IPS DF 19.7 (cell line): Measurements from ENCODE around the gene ZBTB22.
A peak's percentile ranks its signal among the peaks of the same experiment; 100 is the strongest.
"Not testable (repeated sequence)": the region's sequence is repeated elsewhere in the genome, so short reads cannot be mapped to it uniquely, and the experiment has no call there.

Experiments
- DNase-seq: peaks from one replicate; pipeline ENCODE4 v3.0.0-alpha.2; 2013; ENCODE audit warnings: low read depth, low spot score

ZBTB22 gene

GRCh38 chr6:33301877-33302276 is 15.7 kb downstream of the ZBTB22 start:
- no peak for DNase-seq

GRCh38 chr6:33299237-33299944 is 18.2 kb downstream of the ZBTB22 start:
- no peak for DNase-seq

- no peak for DNase-seq
These were observed 18.7 kb downstream of the ZBTB22 start, which contains the start of gene RGL2 for GRCh38 chr6:33298773-33299236. Gene RGL2 (minus strand): TSS chr6:33298942. CDS start chr6:33298610, 332 bp downstream.

GRCh38 chr6:33297956-33298772 is 19.4 kb downstream of the ZBTB22 start:
- DNase-seq = no peak

GRCh38 chr6:33297406-33297955 is 20.1 kb downstream of the ZBTB22 start:
- no peak for DNase-seq

GRCh38 chr6:33296797-33297405 is 20.6 kb downstream of the ZBTB22 start:
- DNase-seq = no peak

GRCh38 chr6:33295621-33296369 is 21.7 kb downstream of the ZBTB22 start:
- no peak for DNase-seq

GRCh38 chr6:33294086-33294823 is 23.3 kb downstream of the ZBTB22 start:
- DNase-seq = no peak

GRCh38 chr6:33292996-33293682 is 24.4 kb downstream of the ZBTB22 start:
- no peak for DNase-seq

- DNase-seq = no peak
These were observed 27.1 kb downstream of the ZBTB22 start for GRCh38 chr6:33290459-33290858.

GRCh38 chr6:33289784-33290315 is 27.7 kb downstream of the ZBTB22 start:
- DNase-seq = no peak

GRCh38 chr6:33288921-33289783 is 28.4 kb downstream of the ZBTB22 start, which contains the start of the genes PFDN6 and WDR46:
Gene PFDN6 (plus strand): TSS chr6:33289601. CDS start chr6:33289857, 256 bp downstream.
Gene WDR46 (minus strand): TSS chr6:33289239. CDS start chr6:33289170, 69 bp downstream.
- peak; percentile 76 for DNase-seq

- DNase-seq = no peak
These were observed 29.2 kb downstream of the ZBTB22 start for GRCh38 chr6:33288141-33288920.

GRCh38 chr6:33286946-33287914 is 30.3 kb downstream of the ZBTB22 start:
- DNase-seq = no peak

GRCh38 chr6:33285214-33285613 is 32.3 kb downstream of the ZBTB22 start:
- DNase-seq = not testable (repeated sequence)

GRCh38 chr6:33280539-33280938 is 37.0 kb downstream of the ZBTB22 start:
- DNase-seq = no peak
